SU-DHL-6 (cell line): Measurements from ENCODE around the gene MAP3K7.

ENCODE experiments used
- EZH2phosphoT487 ChIP-seq: fragments of 200-600 bp; sonication (generic), shearing (Covaris generic); conservative IDR thresholded peaks from 2 replicates; pipeline ENCODE4 v1.6.1; 2018; ENCODE audit warnings: mild to moderate bottlenecking, antibody characterized with exemption, low read length, moderate library complexity, mixed read lengths
- TF ChIP-seq, protein P1 (sequence below): fragments of 200-600 bp; sonication (generic); IDR thresholded peaks from one replicate; pipeline ENCODE4 v1.5.1; 2017; ENCODE audit warnings: antibody characterized with exemption, mild to moderate bottlenecking, low read length, moderate library complexity; ENCODE audit not compliant: insufficient read depth, poor library complexity, severe bottlenecking

GRCh38 chr6:90484903-90485302 is 102.0 kb downstream of the MAP3K7 start:
- TF ChIP-seq, protein P1, sequence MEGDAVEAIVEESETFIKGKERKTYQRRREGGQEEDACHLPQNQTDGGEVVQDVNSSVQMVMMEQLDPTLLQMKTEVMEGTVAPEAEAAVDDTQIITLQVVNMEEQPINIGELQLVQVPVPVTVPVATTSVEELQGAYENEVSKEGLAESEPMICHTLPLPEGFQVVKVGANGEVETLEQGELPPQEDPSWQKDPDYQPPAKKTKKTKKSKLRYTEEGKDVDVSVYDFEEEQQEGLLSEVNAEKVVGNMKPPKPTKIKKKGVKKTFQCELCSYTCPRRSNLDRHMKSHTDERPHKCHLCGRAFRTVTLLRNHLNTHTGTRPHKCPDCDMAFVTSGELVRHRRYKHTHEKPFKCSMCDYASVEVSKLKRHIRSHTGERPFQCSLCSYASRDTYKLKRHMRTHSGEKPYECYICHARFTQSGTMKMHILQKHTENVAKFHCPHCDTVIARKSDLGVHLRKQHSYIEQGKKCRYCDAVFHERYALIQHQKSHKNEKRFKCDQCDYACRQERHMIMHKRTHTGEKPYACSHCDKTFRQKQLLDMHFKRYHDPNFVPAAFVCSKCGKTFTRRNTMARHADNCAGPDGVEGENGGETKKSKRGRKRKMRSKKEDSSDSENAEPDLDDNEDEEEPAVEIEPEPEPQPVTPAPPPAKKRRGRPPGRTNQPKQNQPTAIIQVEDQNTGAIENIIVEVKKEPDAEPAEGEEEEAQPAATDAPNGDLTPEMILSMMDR = no peak
- TF ChIP-seq EZH2phosphoT487 = no peak
